HCT116 (cell line): ENCODE measurements around the gene CAMK2N2. TPM values are rescaled to one million over a fixed set of nuclear protein-coding genes. Genes with fewer than 3 reads are reported as not detected.

Experiments used
- ATAC-seq: fragments of 200-7000 bp; cut with Tn5 transposase; 2 replicates; pipeline ENCODE4 v1.9.1; 2020; ENCODE audit warnings: mild to moderate bottlenecking, moderate library complexity
- BruUV-seq: library from RNA; stranded (reverse); fragments of 400-500 nt; replicated peaks from 2 replicates; lab custom pipeline; 2021; lab: Mats Ljungman, UMichigan
- CTCF ChIA-PET: fragments of 300-600 bp; sonication (Branson Sonifier 250); formaldehyde crosslinking; loops from one replicate; lab custom pipeline; 2021; ENCODE audit warnings: antibody characterized with exemption; lab: Charles Lee
- POLR2A ChIA-PET: fragments of 300-600, 350-600 bp; sonication (Branson Sonifier 250); formaldehyde crosslinking; loops from one replicate; lab custom pipeline; 2021; ENCODE audit warnings: antibody characterized with exemption; lab: Charles Lee
- RAD21 ChIA-PET, 2 experiments: fragments of 300-600 bp; sonication (Branson Sonifier 250); formaldehyde crosslinking; loops; one replicate each; lab custom pipeline; 2023; ENCODE audit warnings: low total read pairs in 2 of 2; ENCODE audit not compliant: uncharacterized antibody in 2 of 2, unreplicated experiment in 2 of 2, low non-redundant PET in 1 of 2; lab: Charles Lee
- DNase-seq: peaks from one replicate; pipeline ENCODE4 v3.0.0-alpha.2; 2010; ENCODE audit warnings: low read depth, low spot score
- H2AFZ ChIP-seq: fragments of 200-600 bp; shearing (Covaris generic), sonication (generic); 2 replicates; pipeline ENCODE4 v1.6.1; 2017; ENCODE audit warnings: low read depth, mixed run types, mixed read lengths, antibody characterized with exemption, low read length; ENCODE audit not compliant: poor library complexity, severe bottlenecking
- H3K27ac ChIP-seq: 2 replicates; pipeline ENCODE4 v1.5.1; 2012; ENCODE audit warnings: low read depth, low read length
- H3K27me3 ChIP-seq: fragments of 200-600 bp; sonication (generic); 2 replicates; pipeline ENCODE4 v1.6.1; 2016; ENCODE audit warnings: mixed run types, low read length, mixed read lengths; ENCODE audit not compliant: insufficient read depth
- H3K36me3 ChIP-seq, 2 experiments: fragments of 200-500 bp in 1 of 2; fragments of 200-600 bp in 1 of 2; sonication (Bioruptor generic) in 1 of 2; sonication (generic) in 1 of 2; 2 replicates each; pipeline versions ENCODE4 v1.5.1 to v1.6.1; 2014 to 2016; ENCODE audit warnings: low read length in 2 of 2, inconsistent platforms in 1 of 2, mixed read lengths in 1 of 2, mixed run types in 1 of 2; ENCODE audit not compliant: insufficient read depth in 2 of 2, control insufficient read depth in 1 of 2
- H3K4me1 ChIP-seq, 2 experiments: fragments of 200-600 bp in 1 of 2; sonication (generic) in 1 of 2; 2 replicates each; pipeline versions ENCODE4 v1.5.1 to v1.6.1; 2012 to 2017; ENCODE audit warnings: low read length in 2 of 2, inconsistent platforms in 1 of 2, mild to moderate bottlenecking in 1 of 2, mixed read lengths in 1 of 2, mixed run types in 1 of 2, moderate library complexity in 1 of 2; ENCODE audit not compliant: insufficient read depth in 2 of 2, control insufficient read depth in 1 of 2
- H3K4me2 ChIP-seq: fragments of 200-600 bp; sonication (generic); 2 replicates; pipeline ENCODE4 v1.6.1; 2017; ENCODE audit warnings: mixed run types, low read length, mixed read lengths
- H3K4me3 ChIP-seq, 2 experiments: fragments of 200-600 bp in 1 of 2; sonication (generic) in 1 of 2; replicated peaks in 1 of 2; 2 replicates each; pipeline ENCODE4 v1.5.1; 2011 to 2016; ENCODE audit warnings: low read length in 2 of 2, control low read depth in 1 of 2, low read depth in 1 of 2, mild to moderate bottlenecking in 1 of 2, mixed read lengths in 1 of 2, mixed run types in 1 of 2
- H3K79me2 ChIP-seq: fragments of 200-600 bp; sonication (generic); 2 replicates; pipeline ENCODE4 v1.6.1; 2017; ENCODE audit warnings: mild to moderate bottlenecking, mixed run types, low read length, moderate library complexity, mixed read lengths; ENCODE audit not compliant: insufficient read depth
- H3K9ac ChIP-seq: fragments of 200-600 bp; sonication (generic); 2 replicates; pipeline ENCODE4 v1.6.1; 2016; ENCODE audit warnings: low read length, mixed read lengths
- H3K9me2 ChIP-seq: fragments of 200-600 bp; sonication (generic), shearing (Covaris generic); 2 replicates; pipeline ENCODE4 v1.6.1; 2017; ENCODE audit warnings: mixed run types, mild to moderate bottlenecking, moderate library complexity; ENCODE audit not compliant: insufficient read depth
- H3K9me3 ChIP-seq, 2 experiments: fragments of 200-500 bp in 1 of 2; fragments of 200-600 bp in 1 of 2; sonication (Bioruptor generic) in 1 of 2; sonication (generic) in 1 of 2; 2 replicates each; pipeline ENCODE4 v1.6.1; 2014 to 2017; ENCODE audit warnings: low read length in 2 of 2, mixed read lengths in 2 of 2, inconsistent platforms in 1 of 2, low read depth in 1 of 2, mild to moderate bottlenecking in 1 of 2, mixed run types in 1 of 2, moderate library complexity in 1 of 2; ENCODE audit not compliant: control insufficient read depth in 1 of 2, insufficient read depth in 1 of 2
- H4K20me1 ChIP-seq: fragments of 200-600 bp; sonication (generic), shearing (Covaris generic); 2 replicates; pipeline ENCODE4 v1.6.1; 2017; ENCODE audit warnings: mixed run types, mild to moderate bottlenecking, moderate library complexity; ENCODE audit not compliant: insufficient read depth
- ATF3 ChIP-seq: IDR thresholded peaks from 2 replicates; pipeline ENCODE4 v1.6.1; 2012
- EGR1 ChIP-seq: IDR thresholded peaks from 2 replicates; pipeline ENCODE4 v1.6.1; 2012; ENCODE audit warnings: low read depth
- ELF1 ChIP-seq: IDR thresholded peaks from 2 replicates; pipeline ENCODE4 v1.6.1; 2012; ENCODE audit warnings: low read depth, borderline replicate concordance
- REST ChIP-seq: IDR thresholded peaks from 2 replicates; pipeline ENCODE4 v1.6.1; 2012; ENCODE audit warnings: low read depth
- SRF ChIP-seq: IDR thresholded peaks from 2 replicates; pipeline ENCODE4 v1.6.1; 2012; ENCODE audit warnings: low read depth
- intact Hi-C: fragments of 100-400 bp; cut with micrococcal nuclease; formaldehyde crosslinking; loops from 2 replicates; pipeline ENCODE4 v1.10.0; 2022
- total RNA-seq: library from RNA; stranded (reverse); gene quantifications from one replicate; pipeline ENCODE4 v1.2.1, GENCODE V29; 2021; ENCODE audit not compliant: unreplicated experiment
- TF ChIP-seq, protein P1 (sequence below): IDR thresholded peaks from 2 replicates; pipeline ENCODE4 v1.6.1; 2012

The CAMK2N2 gene
- total RNA-seq, 1 experiment from 2014 or later: 5.1 TPM

GRCh38 chr3:184231671-184232070 is 29.7 kb downstream of the CAMK2N2 start:
- no peaks in the 10 kb centered on the region for H3K9me2 ChIP-seq
- no peak for DNase-seq
- H3K79me2 ChIP-seq: no peaks in the 10 kb centered on the region
- H3K4me1 ChIP-seq: peaks cover 12 to 34% of the 10 kb centered on the region in 2 experiments
- H4K20me1 ChIP-seq: no peaks in the 10 kb centered on the region
- CTCF ChIA-PET: no interaction called here
- H3K9ac ChIP-seq: no peak overlapping the region
- H3K27ac ChIP-seq: no peak overlapping the region
- H3K27me3 ChIP-seq: no peaks in the 10 kb centered on the region
- intact Hi-C loops: no loop called here
- TF ChIP-seq ATF3 (no peak), EGR1 (no peak), ELF1 (no peak), SRF (no peak), REST (no peak)
- TF ChIP-seq, protein P1, sequence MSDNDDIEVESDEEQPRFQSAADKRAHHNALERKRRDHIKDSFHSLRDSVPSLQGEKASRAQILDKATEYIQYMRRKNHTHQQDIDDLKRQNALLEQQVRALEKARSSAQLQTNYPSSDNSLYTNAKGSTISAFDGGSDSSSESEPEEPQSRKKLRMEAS: no peak
- TF ChIP-seq, all 23 proteins: peak for 0
- Histone ChIP-seq H3K9me3 (no peaks in the 10 kb centered on the region), H3K36me3 (no peaks in the 10 kb centered on the region), H2AFZ (no peak overlapping the region), H3K4me3 (no peak overlapping the region), H3K4me2 (no peak overlapping the region)
- ATAC-seq: no peak
- no TSS peak for BruUV-seq
- POLR2A ChIA-PET: interaction anchor here (1.0 kb wide), 1 partner anchor 73 kb away, joined by 3 read pairs; no protein-coding TSS in a partner anchor
- RAD21 ChIA-PET: no interaction called here
